GM12864 (cell line): Measurements from ENCODE around the gene RFC3.

Experiments used
- DNase-seq: peaks from one replicate; pipeline ENCODE4 v3.0.0-alpha.2; 2011; ENCODE audit warnings: low read depth
- H3K4me3 ChIP-seq: 2 replicates; pipeline ENCODE4 v1.5.1; 2011; ENCODE audit warnings: mild to moderate bottlenecking, low read depth, low read length, control low read depth
- TF ChIP-seq, protein P1 (sequence below): IDR thresholded peaks from 2 replicates; pipeline ENCODE4 v1.5.1; 2011; ENCODE audit warnings: low read depth, mild to moderate bottlenecking, moderate library complexity, low read length, control low read depth, inconsistent platforms; ENCODE audit errors: missing control alignments

RFC3 gene

DNA sequence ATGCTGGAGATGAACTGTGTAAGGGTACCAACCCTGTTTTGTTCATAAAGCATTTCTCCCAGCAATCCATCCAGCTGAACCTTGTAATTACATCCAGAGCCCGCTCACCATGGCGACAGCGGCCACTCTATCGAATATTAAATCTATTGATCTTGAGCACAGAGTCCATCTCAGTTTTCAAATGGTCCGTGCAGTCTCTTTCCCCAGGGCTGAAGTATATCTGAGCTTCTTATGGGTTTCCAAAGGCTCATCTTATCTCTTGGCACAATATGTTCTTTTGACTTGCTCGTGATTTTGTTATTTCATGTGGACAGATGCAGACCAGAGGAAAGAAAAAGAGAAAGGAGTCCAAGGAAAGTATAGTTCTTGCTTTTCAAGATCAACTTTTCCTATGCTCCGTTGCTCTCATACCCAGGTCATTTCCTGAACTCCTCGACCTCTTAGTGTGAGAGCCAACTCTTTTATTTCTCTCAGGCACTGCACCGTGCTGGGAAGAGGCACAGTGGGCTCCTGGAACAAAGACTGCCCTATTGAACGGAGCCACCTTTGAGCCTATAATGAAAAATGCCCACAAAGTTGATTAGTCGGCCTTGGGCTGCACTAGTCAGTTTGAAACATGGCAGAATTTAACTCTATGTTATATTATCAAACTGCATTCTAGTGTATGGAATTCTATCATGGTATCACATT lies 66.7 kb downstream of the RFC3 start:
- no peak overlapping the region for H3K4me3 ChIP-seq
- TF ChIP-seq, protein P1, sequence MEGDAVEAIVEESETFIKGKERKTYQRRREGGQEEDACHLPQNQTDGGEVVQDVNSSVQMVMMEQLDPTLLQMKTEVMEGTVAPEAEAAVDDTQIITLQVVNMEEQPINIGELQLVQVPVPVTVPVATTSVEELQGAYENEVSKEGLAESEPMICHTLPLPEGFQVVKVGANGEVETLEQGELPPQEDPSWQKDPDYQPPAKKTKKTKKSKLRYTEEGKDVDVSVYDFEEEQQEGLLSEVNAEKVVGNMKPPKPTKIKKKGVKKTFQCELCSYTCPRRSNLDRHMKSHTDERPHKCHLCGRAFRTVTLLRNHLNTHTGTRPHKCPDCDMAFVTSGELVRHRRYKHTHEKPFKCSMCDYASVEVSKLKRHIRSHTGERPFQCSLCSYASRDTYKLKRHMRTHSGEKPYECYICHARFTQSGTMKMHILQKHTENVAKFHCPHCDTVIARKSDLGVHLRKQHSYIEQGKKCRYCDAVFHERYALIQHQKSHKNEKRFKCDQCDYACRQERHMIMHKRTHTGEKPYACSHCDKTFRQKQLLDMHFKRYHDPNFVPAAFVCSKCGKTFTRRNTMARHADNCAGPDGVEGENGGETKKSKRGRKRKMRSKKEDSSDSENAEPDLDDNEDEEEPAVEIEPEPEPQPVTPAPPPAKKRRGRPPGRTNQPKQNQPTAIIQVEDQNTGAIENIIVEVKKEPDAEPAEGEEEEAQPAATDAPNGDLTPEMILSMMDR: no peak
- no peak for DNase-seq
